NT2/D1 (cell line): ENCODE results near the gene ADPRH.

ENCODE experiments used
- SUZ12 ChIP-seq: IDR thresholded peaks from 2 replicates; pipeline ENCODE4 v1.6.1; 2011; ENCODE audit not compliant: insufficient read length, insufficient read depth; ENCODE audit errors: extremely low read depth
- YY1 ChIP-seq: IDR thresholded peaks from 2 replicates; pipeline ENCODE4 v1.6.1; 2011; ENCODE audit not compliant: insufficient read length, insufficient read depth
- ZNF274 ChIP-seq: IDR thresholded peaks from 2 replicates; pipeline ENCODE4 v1.6.1; 2011; ENCODE audit warnings: mild to moderate bottlenecking, low read depth, low read length

- no peak for TF ChIP-seq ZNF274
- TF ChIP-seq YY1, result no peak
- no peak for TF ChIP-seq SUZ12
These were observed 37.0 kb upstream of the ADPRH start for GRCh38 chr3:119542168-119542767.
